ENCODE measurements around the gene ARHGAP24. TPM values are rescaled to one million over a fixed set of nuclear protein-coding genes. Genes with fewer than 3 reads are reported as not detected.
A peak's percentile ranks its signal among the peaks of the same experiment; 100 is the strongest.

Gene ARHGAP24
- total and polyA plus RNA-seq, 2 donors (not counting 1 experiment from before 2014, with no cell fraction given): 48.4 to 141 TPM

DNA sequence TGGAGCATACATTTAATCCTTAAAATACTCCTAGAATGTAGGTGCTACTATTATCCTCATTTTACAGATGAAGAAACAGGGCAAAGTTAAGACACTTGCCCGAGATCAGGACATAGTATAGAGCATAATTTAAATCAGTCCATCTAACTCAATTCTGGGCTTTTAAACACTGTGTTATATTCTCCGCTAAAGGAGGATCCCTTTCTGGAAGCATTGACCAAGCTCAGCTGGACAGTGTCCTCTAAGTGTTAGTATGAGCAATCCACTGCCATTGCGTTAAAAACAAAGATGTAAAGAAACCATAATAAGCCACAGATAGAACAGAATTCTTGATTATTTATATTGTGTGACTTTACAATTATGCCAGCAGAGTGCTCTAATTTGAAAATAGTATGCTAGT is 207.0 kb downstream of the ARHGAP24 start:
- no peaks in the 10 kb centered on the region for H4K20me1 ChIP-seq (ENCODE audit: control insufficient read depth, insufficient read depth, low read length, poor library complexity, severe bottlenecking)
- CTCF ChIA-PET: interaction anchor here (0.6 to 1.7 kb wide), 3 partner anchors 10 to 75 kb away, joined by 3 to 4 read pairs (median 3); no protein-coding TSS in a partner anchor
- H3K79me2 ChIP-seq (ENCODE audit: control insufficient read depth, insufficient read depth, low read length): peaks cover 19% of the 10 kb centered on the region
- no peaks in the 10 kb centered on the region for H3K27me3 ChIP-seq (replicated peaks in 1 of 4; ENCODE audit: control extremely low read depth in 1 of 4, control insufficient read depth in 3 of 4, insufficient read depth in 4 of 4, low read length in 3 of 4)
- peaks cover 0 to 3% (median 1%) of the 10 kb centered on the region in 3 donors for H3K9me3 ChIP-seq (ENCODE audit: control extremely low read depth in 1 of 3, control insufficient read depth in 2 of 3, insufficient read depth in 1 of 3, low read length in 2 of 3)
- WGBS (ENCODE audit: insufficient coverage): no CpG with 5 or more reads among the region's 3 CpGs
- no peak for DNase-seq
- POLR2A ChIA-PET: no interaction called here
- no peak for TF ChIP-seq EZH2 (IDR thresholded peaks at IDR 0.05; ENCODE audit: borderline replicate concordance, insufficient read depth, low read depth, low read length, poor library complexity, severe bottlenecking)
- TF ChIP-seq, protein P1, sequence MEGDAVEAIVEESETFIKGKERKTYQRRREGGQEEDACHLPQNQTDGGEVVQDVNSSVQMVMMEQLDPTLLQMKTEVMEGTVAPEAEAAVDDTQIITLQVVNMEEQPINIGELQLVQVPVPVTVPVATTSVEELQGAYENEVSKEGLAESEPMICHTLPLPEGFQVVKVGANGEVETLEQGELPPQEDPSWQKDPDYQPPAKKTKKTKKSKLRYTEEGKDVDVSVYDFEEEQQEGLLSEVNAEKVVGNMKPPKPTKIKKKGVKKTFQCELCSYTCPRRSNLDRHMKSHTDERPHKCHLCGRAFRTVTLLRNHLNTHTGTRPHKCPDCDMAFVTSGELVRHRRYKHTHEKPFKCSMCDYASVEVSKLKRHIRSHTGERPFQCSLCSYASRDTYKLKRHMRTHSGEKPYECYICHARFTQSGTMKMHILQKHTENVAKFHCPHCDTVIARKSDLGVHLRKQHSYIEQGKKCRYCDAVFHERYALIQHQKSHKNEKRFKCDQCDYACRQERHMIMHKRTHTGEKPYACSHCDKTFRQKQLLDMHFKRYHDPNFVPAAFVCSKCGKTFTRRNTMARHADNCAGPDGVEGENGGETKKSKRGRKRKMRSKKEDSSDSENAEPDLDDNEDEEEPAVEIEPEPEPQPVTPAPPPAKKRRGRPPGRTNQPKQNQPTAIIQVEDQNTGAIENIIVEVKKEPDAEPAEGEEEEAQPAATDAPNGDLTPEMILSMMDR (IDR thresholded peaks at IDR 0.05): no peak
- ATAC-seq (ENCODE audit: low read depth): no peak
- intact Hi-C loops (cut with micrococcal nuclease): loop anchor here (2.0 kb wide), 2 partner anchors 13 to 21 kb away; no protein-coding TSS in a partner anchor
- no peak overlapping the region for H3K9ac ChIP-seq (ENCODE audit: low read length)
- peaks cover 5 to 14% of the 10 kb centered on the region in 2 experiments for H3K36me3 ChIP-seq (replicated peaks in 1 of 2; ENCODE audit: control extremely low read depth in 1 of 2, control insufficient read depth in 1 of 2, extremely low read depth in 1 of 2, insufficient read depth in 2 of 2, low read length in 1 of 2)
- H3K4me2 ChIP-seq (replicated peaks; ENCODE audit: low read depth, low read length, poor library complexity, severe bottlenecking): no peak overlapping the region
- Mint-ChIP-seq H3K4me1 (peaks cover 51% of the 10 kb centered on the region), H3K9me3 (ENCODE audit: insufficient read depth) (no peaks in the 10 kb centered on the region), H3K27ac (peak overlapping the region; percentile 86), H3K27me3 (no peaks in the 10 kb centered on the region), H3K4me3 (no peak overlapping the region)
- peaks cover 40 to 50% of the 10 kb centered on the region in 2 donors for H3K4me1 ChIP-seq (ENCODE audit: control insufficient read depth in 2 of 2, insufficient read depth in 2 of 2, low read length in 2 of 2)
- H3K27ac ChIP-seq (ENCODE audit: low read length in 2 of 2): peak overlapping the region; percentile 69 to 84
- H2AFZ ChIP-seq (ENCODE audit: insufficient read depth, low read depth, low read length, poor library complexity, severe bottlenecking): no peak overlapping the region
- H3K4me3 ChIP-seq (ENCODE audit: control extremely low read depth in 1 of 5, extremely low read depth in 1 of 5, insufficient read depth in 1 of 5, low read depth in 2 of 5, low read length in 4 of 5): no peak overlapping the region

DNA sequence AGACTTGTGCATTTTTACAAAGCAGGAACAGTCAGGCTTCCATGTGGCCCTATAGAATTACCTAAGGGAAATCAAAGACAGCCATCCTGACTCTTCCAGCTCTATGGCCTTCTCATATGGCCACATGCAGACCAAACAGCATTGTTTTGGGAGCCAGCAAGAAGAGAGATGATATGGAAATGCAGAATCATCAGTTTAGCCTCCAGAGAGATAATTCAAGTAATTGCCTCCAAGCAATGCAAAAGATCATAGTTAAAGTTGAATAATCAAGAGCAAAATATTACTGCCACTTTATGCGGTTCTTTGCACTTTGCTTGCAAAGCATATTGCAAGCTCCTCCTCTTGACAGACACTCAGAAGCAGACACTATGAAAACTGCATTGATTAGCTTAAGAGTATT is 207.4 kb downstream of the ARHGAP24 start:
- H3K79me2 ChIP-seq (ENCODE audit: control insufficient read depth, insufficient read depth, low read length): peaks cover 21% of the 10 kb centered on the region
- no CpG with 5 or more reads among the region's 1 CpG for WGBS (ENCODE audit: insufficient coverage)
- H3K4me3 Mint-ChIP-seq: no peak overlapping the region
- no peak overlapping the region for H3K4me3 ChIP-seq (ENCODE audit: control extremely low read depth in 1 of 5, extremely low read depth in 1 of 5, insufficient read depth in 1 of 5, low read depth in 2 of 5, low read length in 4 of 5)
- H3K9me3 ChIP-seq (ENCODE audit: control extremely low read depth in 1 of 3, control insufficient read depth in 2 of 3, insufficient read depth in 1 of 3, low read length in 2 of 3): peaks cover 0 to 3% (median 1%) of the 10 kb centered on the region in 3 donors
- peaks cover 50% of the 10 kb centered on the region for H3K4me1 Mint-ChIP-seq
- no peak for DNase-seq
- no peak overlapping the region for H3K4me2 ChIP-seq (replicated peaks; ENCODE audit: low read depth, low read length, poor library complexity, severe bottlenecking)
- no peak for ATAC-seq (ENCODE audit: low read depth)
- H3K9ac ChIP-seq (ENCODE audit: low read length): no peak overlapping the region
- intact Hi-C loops (cut with micrococcal nuclease): loop anchor here (2.0 kb wide), 1 partner anchor 20 kb away; no protein-coding TSS in a partner anchor
- H3K9me3 Mint-ChIP-seq (ENCODE audit: insufficient read depth): no peaks in the 10 kb centered on the region
- peak overlapping the region; percentile 43 for H3K27ac Mint-ChIP-seq
- H3K27me3 Mint-ChIP-seq: no peaks in the 10 kb centered on the region
- CTCF ChIA-PET: interaction anchor here (1.2 to 1.7 kb wide), 2 partner anchors 11 to 65 kb away, joined by 3 to 4 read pairs; no protein-coding TSS in a partner anchor
- peaks cover 5 to 9% of the 10 kb centered on the region in 2 experiments for H3K36me3 ChIP-seq (replicated peaks in 1 of 2; ENCODE audit: control extremely low read depth in 1 of 2, control insufficient read depth in 1 of 2, extremely low read depth in 1 of 2, insufficient read depth in 2 of 2, low read length in 1 of 2)
- H2AFZ ChIP-seq (ENCODE audit: insufficient read depth, low read depth, low read length, poor library complexity, severe bottlenecking): no peak overlapping the region
- H3K4me1 ChIP-seq (ENCODE audit: control insufficient read depth in 2 of 2, insufficient read depth in 2 of 2, low read length in 2 of 2): peaks cover 40 to 46% of the 10 kb centered on the region in 2 donors
- H3K27me3 ChIP-seq (replicated peaks in 1 of 4; ENCODE audit: control extremely low read depth in 1 of 4, control insufficient read depth in 3 of 4, insufficient read depth in 4 of 4, low read length in 3 of 4): no peaks in the 10 kb centered on the region
- H3K27ac ChIP-seq (ENCODE audit: low read length in 2 of 2): peak overlapping the region; percentile 69 to 84
- no peaks in the 10 kb centered on the region for H4K20me1 ChIP-seq (ENCODE audit: control insufficient read depth, insufficient read depth, low read length, poor library complexity, severe bottlenecking)
- POLR2A ChIA-PET: no interaction called here
- no peak for TF ChIP-seq EZH2 (IDR thresholded peaks at IDR 0.05; ENCODE audit: borderline replicate concordance, insufficient read depth, low read depth, low read length, poor library complexity, severe bottlenecking)
- TF ChIP-seq, protein P1 (IDR thresholded peaks at IDR 0.05): no peak
